ENCODE results near the gene KSR1.
A peak's percentile ranks its signal among the peaks of the same experiment; 100 is the strongest.

DNA sequence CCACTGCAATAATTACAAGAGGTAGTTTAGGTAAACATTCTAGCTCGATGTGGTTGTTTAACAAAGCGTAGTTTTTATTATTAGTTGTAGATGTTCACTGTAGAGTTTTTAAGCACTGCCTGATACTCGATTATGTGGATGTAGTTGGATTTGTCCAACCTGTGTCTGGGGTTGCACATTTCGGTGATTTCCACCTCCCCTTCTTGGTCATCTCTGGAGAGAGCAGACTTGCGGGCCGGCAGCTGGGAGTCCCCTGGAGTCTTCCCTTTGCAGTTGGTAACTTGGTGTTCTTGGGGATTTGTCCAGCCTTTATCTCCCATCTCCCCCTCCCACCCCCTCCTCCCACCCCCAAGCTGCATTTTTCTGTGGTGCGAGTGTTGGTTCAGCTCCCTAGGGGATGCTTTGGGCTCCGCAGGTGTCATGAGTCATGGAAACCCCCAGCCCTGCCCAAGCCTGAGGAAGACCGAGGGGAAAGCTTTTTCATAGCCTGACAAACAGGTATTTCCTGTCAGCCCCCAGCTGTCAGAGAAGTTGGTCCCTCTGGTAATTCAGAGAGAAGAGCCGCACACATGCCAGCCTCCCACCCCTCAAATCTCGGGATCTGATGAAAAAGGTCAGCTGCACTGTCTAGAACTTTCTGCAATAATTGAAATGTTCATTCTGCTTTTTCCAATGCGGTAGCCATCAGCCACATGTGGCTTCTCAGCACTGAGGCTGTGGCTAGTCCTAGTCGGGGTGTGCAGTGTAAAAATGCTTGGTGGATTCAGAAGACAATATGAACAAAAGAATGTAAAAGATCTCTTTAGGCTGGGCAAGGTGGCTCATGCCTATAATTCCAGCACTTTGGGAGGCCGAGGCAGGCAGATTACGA, 50.3 kb downstream of the KSR1 start:
- TF ChIP-seq CHD2 (IDR thresholded peaks at IDR 0.05; ENCODE audit: borderline replicate concordance, low read depth, low read length) (peak; percentile 30; the same call in 1 of the 2 replicates), ATF7 (IDR thresholded peaks at IDR 0.05; ENCODE audit: low read depth) (peak; percentile 58; the same call in 1 of the 2 replicates), EZH2 (IDR thresholded peaks at IDR 0.05; ENCODE audit: borderline replicate concordance, control insufficient read depth, low read depth, low read length) (no peak)

Measured in GM12878 (cell line).